Neural cell (in vitro differentiated cells): Measurements from ENCODE around the gene HNRNPH2. TPM values are rescaled to one million over a fixed set of nuclear protein-coding genes. Genes with fewer than 3 reads are reported as not detected.

Source experiments
- H2AFZ ChIP-seq: fragments of 200-600, 300-800 bp; sonication (generic), shearing (Covaris generic); 2 replicates; pipeline ENCODE4 v1.6.0; 2014; ENCODE audit warnings: low read depth, mild to moderate bottlenecking, antibody characterized with exemption, low read length, moderate library complexity
- H3F3A ChIP-seq: fragments of 200-600 bp; shearing (Covaris generic); 2 replicates; pipeline ENCODE4 v1.6.1; 2016; ENCODE audit warnings: mild to moderate bottlenecking, moderate library complexity, mixed read lengths, antibody characterized with exemption, low read length; ENCODE audit not compliant: insufficient read depth, poor library complexity, severe bottlenecking
- H3K27ac ChIP-seq: fragments of 200-600, 300-800 bp; sonication (generic), shearing (Covaris generic); 2 replicates; pipeline ENCODE4 v1.5.1; 2014; ENCODE audit warnings: mild to moderate bottlenecking, low read length, moderate library complexity
- H3K27me3 ChIP-seq: fragments of 300-800, 200-600 bp; sonication (generic), shearing (Covaris generic); 2 replicates; pipeline ENCODE4 v1.6.0; 2014; ENCODE audit warnings: mild to moderate bottlenecking, low read depth, low read length, moderate library complexity; ENCODE audit not compliant: insufficient read depth
- H3K36me3 ChIP-seq: fragments of 300-800, 200-600 bp; sonication (generic), shearing (Covaris generic); 2 replicates; pipeline ENCODE4 v1.5.1; 2014; ENCODE audit warnings: mild to moderate bottlenecking, antibody characterized with exemption, low read length, moderate library complexity; ENCODE audit not compliant: insufficient read depth
- H3K4me2 ChIP-seq: fragments of 300-800, 200-600 bp; sonication (generic), shearing (Covaris generic); 2 replicates; pipeline ENCODE4 v1.6.0; 2014; ENCODE audit warnings: mild to moderate bottlenecking, low read length
- H3K4me3 ChIP-seq: fragments of 300-800, 200-600 bp; sonication (generic), shearing (Covaris generic); 2 replicates; pipeline ENCODE4 v1.5.1; 2014; ENCODE audit warnings: mild to moderate bottlenecking, low read length, moderate library complexity
- H3K79me2 ChIP-seq: fragments of 200-600 bp; shearing (Covaris generic); replicated peaks from 2 replicates; pipeline ENCODE4 v1.6.0; 2014; ENCODE audit warnings: mild to moderate bottlenecking, low read length, moderate library complexity; ENCODE audit not compliant: insufficient read depth
- H3K9ac ChIP-seq: fragments of 300-800, 200-600 bp; sonication (generic), shearing (Covaris generic); 2 replicates; pipeline ENCODE4 v1.6.1; 2016; ENCODE audit warnings: mild to moderate bottlenecking, low read length, mixed read lengths
- H3K9me2 ChIP-seq: fragments of 200-600 bp; shearing (Covaris generic); 2 replicates; pipeline ENCODE4 v1.6.1; 2016; ENCODE audit warnings: mild to moderate bottlenecking, low read length, mixed read lengths; ENCODE audit not compliant: insufficient read depth
- H3K9me3 ChIP-seq: fragments of 200-600, 300-800 bp; sonication (generic), shearing (Covaris generic); 2 replicates; pipeline ENCODE4 v1.6.1; 2016; ENCODE audit warnings: mild to moderate bottlenecking, mixed run types, low read length, moderate library complexity, mixed read lengths
- H4K20me1 ChIP-seq: fragments of 200-600 bp; shearing (Covaris generic); 2 replicates; pipeline ENCODE4 v1.6.1; 2016; ENCODE audit warnings: mild to moderate bottlenecking, mixed run types; ENCODE audit not compliant: insufficient read depth
- EP300 ChIP-seq: fragments of 450-650 bp; conservative IDR thresholded peaks from 2 replicates; pipeline ENCODE4 v1.6.1; 2014; ENCODE audit warnings: antibody characterized with exemption, mild to moderate bottlenecking, moderate library complexity; ENCODE audit not compliant: poor library complexity, severe bottlenecking
- EZH2 ChIP-seq: fragments of 200-600, 300-800 bp; shearing (Covaris generic), sonication (generic); IDR thresholded peaks from 2 replicates; pipeline ENCODE4 v1.6.1; 2014; ENCODE audit warnings: antibody characterized with exemption, low read length, borderline replicate concordance, mild to moderate bottlenecking; ENCODE audit not compliant: insufficient read depth, poor library complexity, severe bottlenecking
- MXI1 ChIP-seq: fragments of 450-650 bp; conservative IDR thresholded peaks from 2 replicates; pipeline ENCODE4 v1.6.1; 2014; ENCODE audit warnings: antibody characterized with exemption, mild to moderate bottlenecking; ENCODE audit not compliant: poor library complexity, severe bottlenecking
- POLR2AphosphoS5 ChIP-seq: IDR thresholded peaks from 2 replicates; pipeline ENCODE4 v1.6.1; 2012
- RAD21 ChIP-seq: fragments of 450-650 bp; conservative IDR thresholded peaks from 2 replicates; pipeline ENCODE4 v1.6.1; 2014; ENCODE audit warnings: antibody characterized with exemption, mild to moderate bottlenecking, moderate library complexity
- SMC3 ChIP-seq: fragments of 450-650 bp; conservative IDR thresholded peaks from 2 replicates; pipeline ENCODE4 v1.6.1; 2014; ENCODE audit warnings: antibody characterized with exemption, mild to moderate bottlenecking, moderate library complexity; ENCODE audit not compliant: poor library complexity
- TAF1 ChIP-seq: IDR thresholded peaks from 2 replicates; pipeline ENCODE4 v1.6.1; 2012; ENCODE audit warnings: low read depth
- polyA plus RNA-seq: library from polyadenylated mRNA; depleted of rRNA; stranded (reverse); fragments of >200 nt; gene quantifications from 2 replicates; pipeline ENCODE4 v1.2.3, GENCODE V29; 2014
- TF ChIP-seq, protein P1 (sequence below): fragments of 450-650 bp; IDR thresholded peaks from 2 replicates; pipeline ENCODE4 v1.5.1; 2014; ENCODE audit warnings: antibody characterized with exemption, mild to moderate bottlenecking, moderate library complexity; ENCODE audit not compliant: poor library complexity, severe bottlenecking
- TF ChIP-seq, protein P2 (sequence below): IDR thresholded peaks from 2 replicates; pipeline ENCODE4 v1.6.1; 2012; ENCODE audit warnings: borderline replicate concordance

Gene HNRNPH2
- polyA plus RNA-seq, 1 donor from 2014 or later: 167 TPM

DNA sequence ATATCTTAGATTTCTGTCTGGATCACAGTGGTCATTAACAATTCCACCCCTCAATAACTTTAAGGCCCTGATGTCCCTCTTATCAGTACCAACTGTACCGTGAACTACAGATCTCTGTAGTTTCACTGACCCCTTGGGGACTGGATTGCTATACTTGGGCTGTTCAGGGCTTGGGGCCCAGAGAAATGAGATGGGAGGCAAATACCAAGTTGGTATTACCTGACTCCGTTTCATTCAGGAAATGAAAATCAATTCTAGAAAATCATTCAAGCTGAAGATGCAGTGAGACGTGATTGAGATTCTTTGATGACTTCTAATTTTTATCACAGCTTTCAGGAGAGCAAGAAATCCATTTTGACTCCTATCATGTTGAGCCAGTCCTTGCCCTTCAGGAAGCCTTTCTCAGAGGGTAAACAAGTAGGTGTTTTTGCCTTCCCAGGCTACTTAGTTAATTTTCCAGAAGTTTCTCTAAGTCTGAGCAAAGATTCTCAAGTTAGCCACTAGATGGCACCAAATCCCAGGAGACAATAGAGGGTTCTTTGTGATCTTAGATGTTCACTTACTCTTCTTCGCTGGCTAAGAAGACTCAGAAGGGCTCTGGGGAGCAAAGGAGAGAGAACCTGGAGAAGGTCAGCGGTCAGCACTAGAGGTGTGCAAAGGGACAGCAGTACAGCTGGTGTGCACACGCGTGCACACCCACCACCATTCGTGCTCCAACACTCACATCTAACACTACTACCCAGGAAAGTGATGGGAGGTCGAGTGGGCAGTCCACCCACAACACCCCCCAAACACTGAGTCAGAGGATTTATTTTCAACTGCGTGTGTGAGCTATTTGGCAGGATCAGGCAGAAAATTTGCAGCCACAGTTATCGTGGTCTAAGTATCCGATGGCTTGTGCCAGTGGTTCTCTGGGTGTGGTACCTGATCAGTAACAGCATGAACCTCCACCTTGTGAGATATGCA, 7.4 kb downstream of the HNRNPH2 start (continued):
- TF ChIP-seq MXI1: no peak

DNA sequence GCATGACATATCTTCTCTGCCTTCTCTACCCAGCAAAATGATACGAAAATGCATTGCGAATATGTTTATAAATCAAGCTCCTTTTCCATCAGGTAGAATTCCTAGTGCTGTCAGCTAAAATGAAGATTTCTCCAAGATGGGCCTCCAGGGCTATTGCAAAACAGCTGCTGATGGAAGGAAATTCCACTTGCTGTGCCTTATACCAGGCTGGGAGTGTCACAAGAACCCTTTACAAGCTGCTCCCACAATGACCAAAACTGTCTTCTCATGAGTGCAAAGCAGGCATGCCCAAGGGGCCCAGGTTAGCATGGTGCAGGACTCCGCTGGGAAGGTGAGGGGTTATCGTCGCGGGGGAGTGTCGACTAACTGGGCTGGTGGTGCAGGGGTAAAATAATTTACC, 8.7 kb downstream of the HNRNPH2 start:
- no peaks in the 10 kb centered on the region for H3F3A ChIP-seq
- H3K9ac ChIP-seq: no peak overlapping the region
- no peaks in the 10 kb centered on the region for H3K79me2 ChIP-seq
- no peaks in the 10 kb centered on the region for H3K27me3 ChIP-seq
- no peaks in the 10 kb centered on the region for H4K20me1 ChIP-seq
- no peaks in the 10 kb centered on the region for H3K36me3 ChIP-seq
- H3K9me2 ChIP-seq: no peaks in the 10 kb centered on the region
- H3K4me2 ChIP-seq: no peak overlapping the region
- no peaks in the 10 kb centered on the region for H3K9me3 ChIP-seq
- H2AFZ ChIP-seq: no peak overlapping the region
- no peak overlapping the region for H3K27ac ChIP-seq
- TF ChIP-seq EP300 (no peak), EZH2 (no peak), RAD21 (no peak)
- TF ChIP-seq, protein P1, sequence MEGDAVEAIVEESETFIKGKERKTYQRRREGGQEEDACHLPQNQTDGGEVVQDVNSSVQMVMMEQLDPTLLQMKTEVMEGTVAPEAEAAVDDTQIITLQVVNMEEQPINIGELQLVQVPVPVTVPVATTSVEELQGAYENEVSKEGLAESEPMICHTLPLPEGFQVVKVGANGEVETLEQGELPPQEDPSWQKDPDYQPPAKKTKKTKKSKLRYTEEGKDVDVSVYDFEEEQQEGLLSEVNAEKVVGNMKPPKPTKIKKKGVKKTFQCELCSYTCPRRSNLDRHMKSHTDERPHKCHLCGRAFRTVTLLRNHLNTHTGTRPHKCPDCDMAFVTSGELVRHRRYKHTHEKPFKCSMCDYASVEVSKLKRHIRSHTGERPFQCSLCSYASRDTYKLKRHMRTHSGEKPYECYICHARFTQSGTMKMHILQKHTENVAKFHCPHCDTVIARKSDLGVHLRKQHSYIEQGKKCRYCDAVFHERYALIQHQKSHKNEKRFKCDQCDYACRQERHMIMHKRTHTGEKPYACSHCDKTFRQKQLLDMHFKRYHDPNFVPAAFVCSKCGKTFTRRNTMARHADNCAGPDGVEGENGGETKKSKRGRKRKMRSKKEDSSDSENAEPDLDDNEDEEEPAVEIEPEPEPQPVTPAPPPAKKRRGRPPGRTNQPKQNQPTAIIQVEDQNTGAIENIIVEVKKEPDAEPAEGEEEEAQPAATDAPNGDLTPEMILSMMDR: no peak
- H3K4me3 ChIP-seq: no peak overlapping the region

DNA sequence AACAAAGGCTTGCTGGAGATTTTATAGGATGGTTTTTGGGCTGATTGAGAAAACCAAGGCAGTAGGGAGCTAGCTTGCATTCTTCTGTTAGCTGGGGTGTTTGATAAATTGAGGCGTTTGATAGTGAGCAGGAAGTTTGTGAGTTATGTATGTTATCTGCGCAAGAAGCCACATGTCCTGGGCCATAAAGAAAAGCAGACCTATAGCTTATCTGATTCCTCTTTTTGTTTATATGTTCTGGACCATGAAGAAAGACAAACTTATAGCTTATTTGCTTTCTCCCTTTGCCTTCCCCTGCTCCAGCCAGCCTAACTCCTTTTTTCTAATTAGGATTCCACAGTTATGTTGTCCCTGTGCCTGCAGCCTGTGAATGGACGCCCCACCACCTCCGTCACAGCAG, 9.2 kb downstream of the HNRNPH2 start:
- Histone ChIP-seq H3K9me3 (no peaks in the 10 kb centered on the region), H3F3A (no peaks in the 10 kb centered on the region), H3K36me3 (no peaks in the 10 kb centered on the region), H4K20me1 (no peaks in the 10 kb centered on the region), H3K27me3 (no peaks in the 10 kb centered on the region), H3K9me2 (no peaks in the 10 kb centered on the region), H3K79me2 (no peaks in the 10 kb centered on the region), H3K4me3 (no peak overlapping the region), H2AFZ (no peak overlapping the region), H3K4me2 (no peak overlapping the region), H3K9ac (no peak overlapping the region), H3K27ac (no peak overlapping the region)
- TF ChIP-seq EZH2 (no peak), SMC3 (no peak), POLR2AphosphoS5 (no peak), EP300 (no peak), MXI1 (no peak), TAF1 (no peak), RAD21 (no peak)
- TF ChIP-seq, protein P2, sequence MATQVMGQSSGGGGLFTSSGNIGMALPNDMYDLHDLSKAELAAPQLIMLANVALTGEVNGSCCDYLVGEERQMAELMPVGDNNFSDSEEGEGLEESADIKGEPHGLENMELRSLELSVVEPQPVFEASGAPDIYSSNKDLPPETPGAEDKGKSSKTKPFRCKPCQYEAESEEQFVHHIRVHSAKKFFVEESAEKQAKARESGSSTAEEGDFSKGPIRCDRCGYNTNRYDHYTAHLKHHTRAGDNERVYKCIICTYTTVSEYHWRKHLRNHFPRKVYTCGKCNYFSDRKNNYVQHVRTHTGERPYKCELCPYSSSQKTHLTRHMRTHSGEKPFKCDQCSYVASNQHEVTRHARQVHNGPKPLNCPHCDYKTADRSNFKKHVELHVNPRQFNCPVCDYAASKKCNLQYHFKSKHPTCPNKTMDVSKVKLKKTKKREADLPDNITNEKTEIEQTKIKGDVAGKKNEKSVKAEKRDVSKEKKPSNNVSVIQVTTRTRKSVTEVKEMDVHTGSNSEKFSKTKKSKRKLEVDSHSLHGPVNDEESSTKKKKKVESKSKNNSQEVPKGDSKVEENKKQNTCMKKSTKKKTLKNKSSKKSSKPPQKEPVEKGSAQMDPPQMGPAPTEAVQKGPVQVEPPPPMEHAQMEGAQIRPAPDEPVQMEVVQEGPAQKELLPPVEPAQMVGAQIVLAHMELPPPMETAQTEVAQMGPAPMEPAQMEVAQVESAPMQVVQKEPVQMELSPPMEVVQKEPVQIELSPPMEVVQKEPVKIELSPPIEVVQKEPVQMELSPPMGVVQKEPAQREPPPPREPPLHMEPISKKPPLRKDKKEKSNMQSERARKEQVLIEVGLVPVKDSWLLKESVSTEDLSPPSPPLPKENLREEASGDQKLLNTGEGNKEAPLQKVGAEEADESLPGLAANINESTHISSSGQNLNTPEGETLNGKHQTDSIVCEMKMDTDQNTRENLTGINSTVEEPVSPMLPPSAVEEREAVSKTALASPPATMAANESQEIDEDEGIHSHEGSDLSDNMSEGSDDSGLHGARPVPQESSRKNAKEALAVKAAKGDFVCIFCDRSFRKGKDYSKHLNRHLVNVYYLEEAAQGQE: no peak
- TF ChIP-seq, protein P1: no peak
